Measurements from ENCODE around the gene ASCC3.

DNA sequence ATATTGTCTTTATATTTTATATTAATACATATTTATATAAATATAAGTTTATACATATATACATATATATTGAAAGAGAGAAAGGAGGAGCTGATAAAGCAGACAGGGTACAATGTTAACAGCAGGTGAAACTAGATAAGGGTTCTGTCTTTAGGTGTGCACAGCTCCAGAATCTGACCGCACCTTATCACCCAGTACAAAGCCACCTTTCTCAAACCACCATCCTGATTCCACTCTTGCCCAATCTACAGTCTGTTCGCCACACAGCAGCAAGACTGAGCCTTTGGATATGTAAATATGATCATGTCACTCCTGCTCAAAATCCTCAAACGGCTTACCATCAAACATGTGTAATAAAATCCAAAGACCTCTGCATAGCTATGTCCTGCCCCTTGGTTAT is 34.7 kb upstream of the ASCC3 start:
- TF ChIP-seq POLR2A (IDR thresholded peaks at IDR 0.05) (no peak), CTCF (IDR thresholded peaks at IDR 0.05) (no peak)

All from lower leg skin (tissue), 3 donors.